GM12878 (cell line): ENCODE results near the gene NTRK3.

Source experiments
- ATF3 ChIP-seq: IDR thresholded peaks from 2 replicates; pipeline ENCODE4 v1.6.1; 2011; ENCODE audit warnings: low read depth, mild to moderate bottlenecking, low read length, moderate library complexity, borderline replicate concordance; ENCODE audit errors: extremely low read depth
- CEBPB ChIP-seq, 2 experiments: fragments of 150-350 bp in 1 of 2; IDR thresholded peaks; 2 replicates each; pipeline ENCODE4 v1.6.1; 2012 to 2014; ENCODE audit warnings: low read depth in 2 of 2, low read length in 2 of 2, borderline replicate concordance in 1 of 2, inconsistent platforms in 1 of 2
- CTCF ChIP-seq, 3 experiments: IDR thresholded peaks in 2 of 3; conservative IDR thresholded peaks in 1 of 3; 2 replicates each; pipeline ENCODE4 v1.5.1; 2011; ENCODE audit warnings: low read depth in 3 of 3, low read length in 3 of 3, mild to moderate bottlenecking in 3 of 3, control low read depth in 2 of 3, moderate library complexity in 2 of 3, inconsistent platforms in 1 of 3, mixed read lengths in 1 of 3; ENCODE audit not compliant: control insufficient read depth in 2 of 3, insufficient read depth in 1 of 3; ENCODE audit errors: extremely low read depth in 1 of 3
- EZH2 ChIP-seq: IDR thresholded peaks from 2 replicates; pipeline ENCODE4 v1.6.1; 2012; ENCODE audit warnings: low read depth, mild to moderate bottlenecking, control low read depth, inconsistent platforms, low read length, borderline replicate concordance; ENCODE audit not compliant: control insufficient read depth
- FOXM1 ChIP-seq: IDR thresholded peaks from 2 replicates; pipeline ENCODE4 v1.6.1; 2012; ENCODE audit warnings: low read depth, mild to moderate bottlenecking, inconsistent platforms, low read length, moderate library complexity
- HDAC2 ChIP-seq: fragments of 200-600 bp; sonication (generic); IDR thresholded peaks from 2 replicates; pipeline ENCODE4 v1.6.1; 2017
- NFIC ChIP-seq: IDR thresholded peaks from 2 replicates; pipeline ENCODE4 v1.6.1; 2012; ENCODE audit warnings: low read depth, mild to moderate bottlenecking, inconsistent platforms, low read length, moderate library complexity
- POLR2A ChIP-seq: IDR thresholded peaks from 2 replicates; pipeline ENCODE4 v1.6.1; 2011; ENCODE audit warnings: low read depth, mild to moderate bottlenecking, low read length
- POLR2AphosphoS5 ChIP-seq: IDR thresholded peaks from 2 replicates; pipeline ENCODE4 v1.6.1; 2011; ENCODE audit warnings: mild to moderate bottlenecking, low read length, inconsistent platforms
- SIX5 ChIP-seq: IDR thresholded peaks from 2 replicates; pipeline ENCODE4 v1.6.1; 2011; ENCODE audit warnings: mild to moderate bottlenecking, low read depth, low read length, moderate library complexity; ENCODE audit not compliant: severe bottlenecking
- USF2 ChIP-seq: IDR thresholded peaks from 2 replicates; pipeline ENCODE4 v1.6.1; 2011; ENCODE audit warnings: low read depth, low read length, improper control_type of control experiment, borderline replicate concordance
- TF ChIP-seq, protein P1 (sequence below): IDR thresholded peaks from 2 replicates; pipeline ENCODE4 v1.6.1; 2012; ENCODE audit warnings: low read depth, low read length, improper control_type of control experiment

DNA sequence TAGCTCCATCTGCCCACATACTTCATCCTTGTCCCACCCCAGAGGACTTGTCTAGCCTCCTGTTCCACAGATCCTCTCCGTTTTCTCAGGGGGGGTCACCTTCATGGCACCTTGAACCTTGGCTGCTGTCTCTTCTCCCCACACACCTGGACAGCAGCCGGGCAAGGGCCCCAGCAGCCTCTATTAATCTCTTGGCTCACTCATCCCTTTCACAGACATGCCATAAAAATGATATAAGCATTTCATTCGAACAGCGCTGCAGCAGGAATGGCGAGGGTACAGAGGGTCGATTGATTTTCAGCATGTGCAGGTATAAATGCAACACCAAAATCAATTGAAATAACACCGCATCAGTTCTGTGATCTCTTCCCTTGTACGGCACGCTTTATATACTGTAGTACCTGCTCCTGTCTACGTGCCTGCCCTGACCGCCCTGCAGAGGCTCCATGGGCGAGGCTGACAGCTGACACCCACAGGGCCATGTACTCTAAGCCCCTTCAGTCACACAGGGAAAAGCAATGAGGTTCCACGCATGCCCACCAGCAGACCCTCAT is 209.9 kb downstream of the NTRK3 start:
- TF ChIP-seq HDAC2: no peak
- TF ChIP-seq, protein P1, sequence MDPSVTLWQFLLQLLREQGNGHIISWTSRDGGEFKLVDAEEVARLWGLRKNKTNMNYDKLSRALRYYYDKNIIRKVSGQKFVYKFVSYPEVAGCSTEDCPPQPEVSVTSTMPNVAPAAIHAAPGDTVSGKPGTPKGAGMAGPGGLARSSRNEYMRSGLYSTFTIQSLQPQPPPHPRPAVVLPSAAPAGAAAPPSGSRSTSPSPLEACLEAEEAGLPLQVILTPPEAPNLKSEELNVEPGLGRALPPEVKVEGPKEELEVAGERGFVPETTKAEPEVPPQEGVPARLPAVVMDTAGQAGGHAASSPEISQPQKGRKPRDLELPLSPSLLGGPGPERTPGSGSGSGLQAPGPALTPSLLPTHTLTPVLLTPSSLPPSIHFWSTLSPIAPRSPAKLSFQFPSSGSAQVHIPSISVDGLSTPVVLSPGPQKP: no peak
- no peak for TF ChIP-seq FOXM1
- TF ChIP-seq USF2: no peak
- no peak for TF ChIP-seq POLR2A
- no peak for TF ChIP-seq CTCF (IDR thresholded peaks at IDR 0.05 in 2 of 3, conservative IDR thresholded peaks at IDR 0.05 in 1 of 3; ENCODE audit: control insufficient read depth in 2 of 3, extremely low read depth in 1 of 3, insufficient read depth in 1 of 3, low read depth in 3 of 3, low read length in 3 of 3)
- TF ChIP-seq SIX5: no peak
- TF ChIP-seq POLR2AphosphoS5: no peak
- no peak for TF ChIP-seq CEBPB (IDR thresholded peaks at IDR 0.05; ENCODE audit: borderline replicate concordance in 1 of 2, low read depth in 2 of 2, low read length in 2 of 2)
- TF ChIP-seq ATF3: no peak
- no peak for TF ChIP-seq NFIC
- no peak for TF ChIP-seq EZH2
